ENCODE data around the gene FSTL1. TPM values are rescaled to one million over a fixed set of nuclear protein-coding genes. Genes with fewer than 3 reads are reported as not detected.

FSTL1 gene
- total RNA-seq, 4 donors from 2014 or later, result 409 to 701 (median 677) TPM

DNA sequence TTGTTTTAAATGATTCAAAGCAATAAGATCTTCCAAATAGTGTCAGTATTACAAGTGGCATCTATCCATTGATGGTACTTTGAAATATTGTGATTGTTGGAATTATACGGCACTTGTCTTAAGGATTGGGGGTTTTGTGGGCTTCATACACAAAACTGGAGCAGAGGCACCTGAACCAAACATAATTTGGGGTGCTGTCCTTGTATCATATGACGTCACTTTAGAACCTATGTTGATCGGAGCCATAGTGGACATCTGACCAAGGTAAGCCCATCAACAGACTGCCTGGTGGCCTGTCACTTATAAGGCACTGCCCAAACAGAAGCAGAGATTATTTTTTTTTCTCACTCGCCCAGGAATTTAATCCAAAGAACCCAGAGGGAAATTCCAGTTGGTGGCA, 98.8 kb downstream of the FSTL1 start:
- no peak overlapping the region for H3K4me3 ChIP-seq
- peaks cover 16 to 26% (median 22%) of the 10 kb centered on the region in 4 donors for H3K4me1 ChIP-seq
- TF ChIP-seq POLR2AphosphoS5 (IDR thresholded peaks at IDR 0.05) (no peak), POLR2A (IDR thresholded peaks at IDR 0.05; ENCODE audit: low read depth) (no peak), EP300 (IDR thresholded peaks at IDR 0.05) (no peak)
- TF ChIP-seq, protein P1, sequence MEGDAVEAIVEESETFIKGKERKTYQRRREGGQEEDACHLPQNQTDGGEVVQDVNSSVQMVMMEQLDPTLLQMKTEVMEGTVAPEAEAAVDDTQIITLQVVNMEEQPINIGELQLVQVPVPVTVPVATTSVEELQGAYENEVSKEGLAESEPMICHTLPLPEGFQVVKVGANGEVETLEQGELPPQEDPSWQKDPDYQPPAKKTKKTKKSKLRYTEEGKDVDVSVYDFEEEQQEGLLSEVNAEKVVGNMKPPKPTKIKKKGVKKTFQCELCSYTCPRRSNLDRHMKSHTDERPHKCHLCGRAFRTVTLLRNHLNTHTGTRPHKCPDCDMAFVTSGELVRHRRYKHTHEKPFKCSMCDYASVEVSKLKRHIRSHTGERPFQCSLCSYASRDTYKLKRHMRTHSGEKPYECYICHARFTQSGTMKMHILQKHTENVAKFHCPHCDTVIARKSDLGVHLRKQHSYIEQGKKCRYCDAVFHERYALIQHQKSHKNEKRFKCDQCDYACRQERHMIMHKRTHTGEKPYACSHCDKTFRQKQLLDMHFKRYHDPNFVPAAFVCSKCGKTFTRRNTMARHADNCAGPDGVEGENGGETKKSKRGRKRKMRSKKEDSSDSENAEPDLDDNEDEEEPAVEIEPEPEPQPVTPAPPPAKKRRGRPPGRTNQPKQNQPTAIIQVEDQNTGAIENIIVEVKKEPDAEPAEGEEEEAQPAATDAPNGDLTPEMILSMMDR (IDR thresholded peaks at IDR 0.05), result no peak
- H3K27me3 ChIP-seq, result no peaks in the 10 kb centered on the region
- H3K27ac ChIP-seq (replicated peaks in 1 of 4), result no peak overlapping the region
- DNase-seq (ENCODE audit: extremely low spot score), result no peak
- intact Hi-C loops (cut with DNase I), result no loop called here
- H3K9me3 ChIP-seq, result no peaks in the 10 kb centered on the region
- 92% methylated on average over 4 of the region's 4 CpGs for WGBS
- H3K36me3 ChIP-seq, result no peaks in the 10 kb centered on the region

DNA sequence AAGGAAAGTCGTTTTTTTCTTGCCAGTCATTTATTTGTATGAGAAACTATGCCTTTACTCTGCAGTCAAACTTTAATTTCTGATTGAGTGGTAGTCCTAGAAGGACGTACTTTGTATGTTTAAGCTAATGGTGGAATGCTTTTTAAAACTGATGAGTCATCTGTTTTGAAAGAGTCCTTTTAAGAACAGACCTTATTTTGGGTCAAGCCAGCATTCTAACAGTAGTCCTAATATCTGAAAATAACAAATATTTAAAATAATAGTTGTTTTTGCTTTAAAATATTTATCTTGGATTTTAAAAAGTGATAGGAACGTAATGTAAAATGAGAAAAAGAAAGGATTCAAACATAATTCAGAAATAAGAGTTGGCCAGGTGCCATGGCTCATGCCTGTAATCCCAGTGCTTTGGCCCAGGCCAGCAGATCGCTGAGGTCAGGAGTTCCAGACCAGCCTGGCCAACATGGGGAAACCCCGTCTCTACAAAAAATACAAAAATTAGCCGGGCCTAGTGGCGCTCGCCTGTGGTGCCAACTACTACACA, 100.3 kb downstream of the FSTL1 start:
- TF ChIP-seq POLR2A (IDR thresholded peaks at IDR 0.05; ENCODE audit: low read depth) (no peak), EP300 (IDR thresholded peaks at IDR 0.05) (no peak), POLR2AphosphoS5 (IDR thresholded peaks at IDR 0.05) (no peak)
- TF ChIP-seq, protein P1 (IDR thresholded peaks at IDR 0.05), result no peak
- Histone ChIP-seq H3K27ac (replicated peaks in 1 of 4) (peak overlapping the region; percentile 86 to 95 (median 90)), H3K9me3 (no peaks in the 10 kb centered on the region), H3K36me3 (peaks cover 0 to 4% (median 0%) of the 10 kb centered on the region in 4 donors), H3K4me3 (peak overlapping the region; percentile 69 to 94 (median 85)), H3K4me1 (peaks cover 16 to 37% (median 34%) of the 10 kb centered on the region in 4 donors), H3K27me3 (no peaks in the 10 kb centered on the region)
- intact Hi-C loops (cut with DNase I), result no loop called here
- 53% methylated on average over 8 of the region's 8 CpGs for WGBS
- DNase-seq (ENCODE audit: extremely low spot score), result no peak

DNA sequence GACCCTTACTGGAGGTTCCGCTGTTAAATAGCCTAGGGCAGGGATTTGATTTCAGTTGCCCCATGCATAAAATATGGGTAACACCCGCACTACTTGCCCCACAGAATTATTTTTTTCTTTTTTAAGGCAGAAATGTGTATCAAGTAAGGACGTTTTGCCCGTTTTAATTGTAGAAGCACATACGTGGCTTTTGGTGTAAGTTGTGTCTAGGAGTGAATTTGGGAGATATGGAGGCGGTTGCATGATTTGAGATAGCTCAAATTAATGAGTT, 101.0 kb downstream of the FSTL1 start:
- Histone ChIP-seq H3K27ac (replicated peaks in 1 of 4) (peak overlapping the region; percentile 86 to 95 (median 90)), H3K27me3 (no peaks in the 10 kb centered on the region), H3K4me3 (peak overlapping the region; percentile 69 to 94 (median 85)), H3K4me1 (peaks cover 16 to 42% (median 34%) of the 10 kb centered on the region in 4 donors), H3K36me3 (peaks cover 0 to 4% (median 0%) of the 10 kb centered on the region in 4 donors), H3K9me3 (no peaks in the 10 kb centered on the region)
- 6% methylated on average over 6 of the region's 6 CpGs for WGBS
- TF ChIP-seq POLR2AphosphoS5 (IDR thresholded peaks at IDR 0.05) (no peak), EP300 (IDR thresholded peaks at IDR 0.05) (no peak), POLR2A (IDR thresholded peaks at IDR 0.05; ENCODE audit: low read depth) (no peak)
- TF ChIP-seq, protein P1 (IDR thresholded peaks at IDR 0.05), result no peak
- intact Hi-C loops (cut with DNase I), result loop anchor here (5.0 to 10.0 kb wide), 5 partner anchors 105 to 457 kb away; partner anchors contain the start of gene GSK3B
- no peak for DNase-seq (ENCODE audit: extremely low spot score)

DNA sequence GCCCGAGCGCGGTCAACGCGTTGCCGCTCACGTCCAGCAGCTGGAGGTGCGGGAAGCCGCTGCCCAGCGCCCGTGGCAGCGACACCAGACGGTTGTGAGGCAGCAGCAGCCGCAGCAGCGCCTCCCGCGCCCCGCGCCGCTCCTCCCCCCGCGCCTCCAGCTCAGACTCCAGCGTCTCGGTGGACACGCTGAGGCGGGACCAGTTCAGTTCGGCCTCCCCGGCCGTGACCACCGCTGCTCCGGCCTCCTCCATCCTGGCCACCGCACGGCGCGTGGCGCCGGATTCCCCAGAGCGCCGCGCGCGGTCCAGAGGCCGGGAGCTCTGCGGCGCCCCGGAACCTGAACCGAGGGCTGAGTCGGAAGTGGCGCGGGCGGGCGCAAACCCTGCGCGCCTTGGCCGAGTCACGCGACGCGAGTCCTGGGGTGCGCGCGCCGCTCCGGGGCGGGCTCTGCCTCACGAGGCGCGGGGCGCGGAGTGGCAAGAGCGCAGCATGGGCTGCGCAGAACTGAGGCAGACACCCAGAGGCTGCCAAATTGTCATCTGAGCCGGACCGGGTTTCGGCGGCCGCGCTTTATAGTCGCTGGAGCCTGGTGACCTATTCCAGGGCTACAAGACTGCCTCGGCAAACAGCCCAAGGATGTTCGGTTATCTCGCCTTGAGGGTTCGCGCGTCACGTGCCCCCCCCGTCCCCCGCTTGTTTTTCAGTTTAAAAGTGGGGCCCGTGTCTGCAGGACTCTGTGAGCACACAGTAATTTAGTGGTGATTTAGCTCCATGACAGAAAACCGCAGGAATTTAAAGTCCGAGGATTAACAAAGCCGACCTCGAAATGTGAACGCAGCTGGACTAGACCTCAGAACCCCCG, 101.6 kb downstream of the FSTL1 start, which contains the start of gene LRRC58:
Gene LRRC58 (minus strand): TSS at position 364 of the 864 bp plus-strand sequence. CDS start 111 bp downstream, at position 253.
- Histone ChIP-seq H3K27me3 (no peaks in the 10 kb centered on the region), H3K4me3 (peak within 1 kb of the TSS; percentile 69 to 94 (median 85)), H3K4me1 (peaks cover 16 to 47% (median 34%) of the 10 kb centered on the region in 4 donors), H3K27ac (replicated peaks in 1 of 4) (peak within 1 kb of the TSS; percentile 86 to 95 (median 90)), H3K36me3 (peaks cover 0 to 4% (median 0%) of the 10 kb centered on the region in 4 donors), H3K9me3 (no peaks in the 10 kb centered on the region)
- intact Hi-C loops (cut with DNase I), result loop anchor here (5.0 to 10.0 kb wide), 5 partner anchors 104 to 457 kb away; partner anchors contain the start of gene GSK3B
- DNase-seq (ENCODE audit: extremely low spot score), result peak; percentile 95
- TF ChIP-seq EP300 (IDR thresholded peaks at IDR 0.05) (no peak), POLR2AphosphoS5 (IDR thresholded peaks at IDR 0.05) (peak; percentile 94 to 95), POLR2A (IDR thresholded peaks at IDR 0.05; ENCODE audit: low read depth) (peak; percentile 84)
- TF ChIP-seq, protein P1 (IDR thresholded peaks at IDR 0.05), result peak; percentile 24 to 41 (median 36)
- 1% methylated on average over 28 of the region's 95 CpGs for WGBS
